Type B pancreatic cell (in vitro differentiated cells): ENCODE data around the gene CAVIN1. TPM values are rescaled to one million over a fixed set of nuclear protein-coding genes. Genes with fewer than 3 reads are reported as not detected.

ENCODE experiments used
- DNase-seq: peaks from one replicate; pipeline ENCODE4 v3.0.0; 2021; ENCODE audit warnings: mixed read lengths; ENCODE audit not compliant: unreplicated experiment; ENCODE audit errors: extremely low spot score
- H3K27ac Mint-ChIP-seq: 2 replicates; pipeline ENCODE4 v1.8.0; 2021; ENCODE audit warnings: mild to moderate bottlenecking, mixed read lengths
- H3K27me3 Mint-ChIP-seq: 2 replicates; pipeline ENCODE4 v1.8.0; 2021; ENCODE audit warnings: mixed read lengths
- H3K36me3 Mint-ChIP-seq: 2 replicates; pipeline ENCODE4 v1.8.0; 2021; ENCODE audit warnings: mixed read lengths
- H3K4me1 Mint-ChIP-seq: one replicate; pipeline ENCODE4 v1.8.0; 2021; ENCODE audit warnings: mixed read lengths; ENCODE audit not compliant: unreplicated experiment
- H3K4me3 Mint-ChIP-seq: 2 replicates; pipeline ENCODE4 v1.8.0; 2021; ENCODE audit warnings: mild to moderate bottlenecking, mixed read lengths
- H3K9me3 Mint-ChIP-seq: 2 replicates; pipeline ENCODE4 v1.8.0; 2021; ENCODE audit warnings: mixed read lengths
- total RNA-seq: library from RNA; stranded (reverse); gene quantifications from 2 replicates; pipeline ENCODE4 v1.2.1, GENCODE V29; 2021; ENCODE audit warnings: low replicate concordance
- TF ChIP-seq, protein P1 (sequence below): fragments of 200-600 bp; sonication (generic); conservative IDR thresholded peaks from 2 replicates; pipeline ENCODE4 v1.5.0; 2021; ENCODE audit warnings: antibody characterized with exemption, mild to moderate bottlenecking

CAVIN1 gene
- total RNA-seq, 1 donor from 2014 or later = 21.9 TPM

DNA sequence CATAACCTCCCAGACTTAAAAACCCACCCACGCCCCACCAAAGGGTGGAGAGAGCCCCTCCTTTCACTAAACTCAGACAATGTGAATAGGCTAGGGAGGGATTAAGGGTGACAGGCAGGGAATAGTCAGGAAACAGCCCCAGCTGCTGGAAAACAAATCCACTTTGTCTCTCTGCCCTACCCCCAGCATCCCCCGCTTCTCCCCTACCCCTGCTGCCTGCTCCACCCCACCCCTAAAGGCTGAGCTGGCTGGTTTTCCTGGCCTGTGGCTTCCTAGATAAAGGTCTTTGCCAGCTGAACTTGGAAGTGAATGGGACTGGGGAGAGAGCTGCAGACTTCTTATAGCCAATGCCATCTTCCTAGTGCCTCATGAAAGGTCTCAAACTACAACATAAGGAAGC, 15.0 kb downstream of the CAVIN1 start:
- no peak overlapping the region for H3K4me3 Mint-ChIP-seq
- H3K27ac Mint-ChIP-seq = no peak overlapping the region
- H3K27me3 Mint-ChIP-seq = peaks cover 4% of the 10 kb centered on the region
- no peaks in the 10 kb centered on the region for H3K9me3 Mint-ChIP-seq
- TF ChIP-seq, protein P1, sequence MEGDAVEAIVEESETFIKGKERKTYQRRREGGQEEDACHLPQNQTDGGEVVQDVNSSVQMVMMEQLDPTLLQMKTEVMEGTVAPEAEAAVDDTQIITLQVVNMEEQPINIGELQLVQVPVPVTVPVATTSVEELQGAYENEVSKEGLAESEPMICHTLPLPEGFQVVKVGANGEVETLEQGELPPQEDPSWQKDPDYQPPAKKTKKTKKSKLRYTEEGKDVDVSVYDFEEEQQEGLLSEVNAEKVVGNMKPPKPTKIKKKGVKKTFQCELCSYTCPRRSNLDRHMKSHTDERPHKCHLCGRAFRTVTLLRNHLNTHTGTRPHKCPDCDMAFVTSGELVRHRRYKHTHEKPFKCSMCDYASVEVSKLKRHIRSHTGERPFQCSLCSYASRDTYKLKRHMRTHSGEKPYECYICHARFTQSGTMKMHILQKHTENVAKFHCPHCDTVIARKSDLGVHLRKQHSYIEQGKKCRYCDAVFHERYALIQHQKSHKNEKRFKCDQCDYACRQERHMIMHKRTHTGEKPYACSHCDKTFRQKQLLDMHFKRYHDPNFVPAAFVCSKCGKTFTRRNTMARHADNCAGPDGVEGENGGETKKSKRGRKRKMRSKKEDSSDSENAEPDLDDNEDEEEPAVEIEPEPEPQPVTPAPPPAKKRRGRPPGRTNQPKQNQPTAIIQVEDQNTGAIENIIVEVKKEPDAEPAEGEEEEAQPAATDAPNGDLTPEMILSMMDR = no peak
- DNase-seq = no peak
- peaks cover 13% of the 10 kb centered on the region for H3K4me1 Mint-ChIP-seq
- H3K36me3 Mint-ChIP-seq = peaks cover 3% of the 10 kb centered on the region

DNA sequence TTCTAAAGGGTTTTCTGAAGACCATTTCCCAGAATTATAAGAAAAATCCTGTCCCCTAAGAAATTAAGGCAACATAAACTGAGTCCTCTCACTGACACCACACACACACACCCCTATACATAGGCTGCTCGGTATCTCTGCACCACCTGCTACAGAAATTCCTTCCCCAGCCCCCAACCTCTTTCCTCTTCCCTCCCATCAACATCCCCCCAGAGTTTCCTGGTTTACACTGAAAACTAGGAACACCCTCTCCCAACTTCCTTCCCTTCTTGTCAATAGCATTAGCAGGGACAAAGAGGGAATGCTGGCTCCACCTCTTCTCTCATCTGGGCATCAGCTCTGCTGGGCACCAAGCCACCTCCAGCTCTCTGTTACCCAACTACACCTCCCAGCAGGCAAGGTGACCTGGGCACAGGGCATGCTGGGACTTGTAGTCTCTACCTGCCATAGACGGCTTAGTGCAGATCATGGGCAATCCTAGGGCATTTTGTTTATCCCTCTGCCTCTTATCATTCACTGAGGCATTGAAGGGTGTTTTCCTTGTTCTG, 15.7 kb downstream of the CAVIN1 start:
- Mint-ChIP-seq H3K27ac (no peak overlapping the region), H3K27me3 (peaks cover 4% of the 10 kb centered on the region), H3K36me3 (peaks cover 4% of the 10 kb centered on the region), H3K4me1 (peaks cover 16% of the 10 kb centered on the region), H3K4me3 (no peak overlapping the region), H3K9me3 (no peaks in the 10 kb centered on the region)
- TF ChIP-seq, protein P1 = no peak
- no peak for DNase-seq

GRCh38 chr17:42406615-42407288, 16.3 kb downstream of the CAVIN1 start:
- H3K4me1 Mint-ChIP-seq = peaks cover 22% of the 10 kb centered on the region
- H3K4me3 Mint-ChIP-seq = no peak overlapping the region
- no peaks in the 10 kb centered on the region for H3K9me3 Mint-ChIP-seq
- H3K27ac Mint-ChIP-seq = no peak overlapping the region
- TF ChIP-seq, protein P1 = no peak
- H3K27me3 Mint-ChIP-seq = peaks cover 4% of the 10 kb centered on the region
- H3K36me3 Mint-ChIP-seq = peaks cover 6% of the 10 kb centered on the region
- DNase-seq = no peak

DNA sequence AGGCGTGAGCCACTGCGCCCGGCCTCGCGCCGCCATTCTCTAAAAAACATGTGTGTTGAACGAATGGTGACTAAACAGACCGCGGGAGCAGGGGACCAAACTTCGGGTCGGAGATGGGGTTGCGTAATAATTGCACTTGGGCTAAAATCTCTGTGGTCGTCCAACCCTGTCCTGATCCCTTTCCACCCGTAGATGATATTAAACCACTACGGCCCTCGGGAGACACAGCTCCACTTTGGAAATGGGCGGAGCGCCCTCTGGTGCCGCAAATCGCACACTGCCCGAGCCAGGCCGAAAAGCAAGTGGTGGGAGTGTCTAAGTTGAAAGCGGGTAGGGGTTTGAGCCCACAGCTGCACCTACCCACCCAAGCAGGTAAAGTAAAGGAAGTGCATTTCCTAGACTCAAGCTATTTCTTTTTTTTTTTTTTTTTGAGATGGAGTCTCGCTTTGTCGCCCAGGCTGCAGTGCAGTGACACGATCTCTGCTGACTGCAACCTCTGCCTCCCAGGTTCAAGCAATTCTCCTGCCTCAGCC, 17.0 kb downstream of the CAVIN1 start:
- H3K4me3 Mint-ChIP-seq = no peak overlapping the region
- no peaks in the 10 kb centered on the region for H3K9me3 Mint-ChIP-seq
- peaks cover 22% of the 10 kb centered on the region for H3K4me1 Mint-ChIP-seq
- H3K27ac Mint-ChIP-seq = peak overlapping the region; percentile 48
- peak; percentile 85 for DNase-seq
- H3K36me3 Mint-ChIP-seq = peaks cover 6% of the 10 kb centered on the region
- TF ChIP-seq, protein P1 = peak; percentile 89
- peaks cover 4% of the 10 kb centered on the region for H3K27me3 Mint-ChIP-seq

DNA sequence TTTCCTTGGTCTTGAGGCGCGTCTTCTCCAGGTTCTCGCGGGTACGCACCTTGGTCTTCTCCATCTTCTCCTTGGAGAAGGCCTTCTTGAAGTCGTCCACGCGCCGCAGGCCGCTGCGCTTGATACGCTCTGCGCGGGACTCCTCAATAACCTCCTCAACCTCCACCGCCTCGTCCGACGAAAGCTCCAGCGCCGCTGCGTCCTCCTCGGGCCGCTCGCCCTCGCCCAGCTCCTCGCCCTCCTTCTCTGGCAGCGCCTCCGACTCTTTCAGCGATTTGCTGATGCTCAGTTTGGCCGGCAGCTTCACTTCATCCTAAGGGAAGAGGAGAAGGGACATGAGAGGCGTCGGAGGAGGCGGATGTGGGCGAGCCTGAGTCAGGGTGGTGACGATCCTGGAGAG, 18.0 kb downstream of the CAVIN1 start:
- TF ChIP-seq, protein P1 = no peak
- Mint-ChIP-seq H3K27me3 (peaks cover 4% of the 10 kb centered on the region), H3K4me3 (no peak overlapping the region), H3K36me3 (peaks cover 5% of the 10 kb centered on the region), H3K9me3 (no peaks in the 10 kb centered on the region), H3K27ac (no peak overlapping the region), H3K4me1 (peaks cover 18% of the 10 kb centered on the region)
- DNase-seq = no peak
